GM21737 (cell line): ENCODE measurements around the gene ATG9A.
A peak's percentile ranks its signal among the peaks of the same experiment; 100 is the strongest.
"Not testable (repeated sequence)": the region's sequence is repeated elsewhere in the genome, so short reads cannot be mapped to it uniquely, and the experiment has no call there.

ENCODE experiments used
- ATAC-seq: cut with Tn5 transposase; IDR thresholded peaks from one replicate; pipeline ENCODE4 v1.9.1; 2021; ENCODE audit warnings: mild to moderate bottlenecking, moderate library complexity; ENCODE audit not compliant: unreplicated experiment

ATG9A gene

GRCh38 chr2:219207134-219207883, 22.1 kb downstream of the ATG9A start:
- no peak for ATAC-seq

DNA sequence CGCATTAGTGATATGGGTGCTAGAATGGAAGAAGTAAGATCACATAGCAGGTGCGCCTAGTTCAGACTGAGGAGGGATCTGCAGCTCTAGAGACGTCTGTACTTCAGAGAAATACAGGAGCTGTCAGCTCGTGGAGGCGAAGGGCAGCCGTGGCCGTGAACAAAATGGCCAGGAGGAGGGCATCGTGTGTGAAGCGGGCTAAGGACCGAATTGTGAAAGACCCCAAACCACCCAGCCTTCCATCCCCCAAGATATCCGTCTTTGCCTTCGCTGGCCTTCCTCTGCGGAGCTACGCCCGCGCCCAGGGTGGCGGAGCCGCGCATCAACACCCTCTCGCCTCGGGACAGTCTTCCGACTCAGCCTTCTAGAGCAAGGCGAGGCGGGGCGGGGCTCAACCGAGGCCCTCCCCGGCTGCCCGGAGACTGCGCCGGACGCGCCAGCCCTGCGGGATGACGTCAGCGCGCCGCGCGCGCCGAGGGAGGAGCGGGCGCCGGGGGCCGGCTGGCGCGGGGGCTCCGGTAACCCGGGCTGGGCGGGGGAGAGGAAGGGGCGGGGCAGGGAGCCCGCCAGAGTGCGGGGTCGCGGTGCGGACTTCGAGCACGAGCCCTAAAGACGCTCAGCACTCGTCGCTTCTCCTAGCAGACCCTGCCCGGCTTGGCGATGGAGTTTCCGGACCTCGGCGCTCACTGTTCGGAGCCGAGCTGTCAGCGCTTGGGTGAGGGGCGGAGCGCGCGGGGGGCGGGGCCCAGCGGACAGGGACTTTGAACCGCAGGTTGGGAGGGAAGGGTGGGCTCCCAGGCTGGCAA, 22.9 kb downstream of the ATG9A start, which contains the start of gene ZFAND2B:
ZFAND2B (plus strand) TSS at position 455 of the 806 bp plus-strand sequence; CDS start at position 661, 206 bp downstream.
- peak; percentile 97 for ATAC-seq

GRCh38 chr2:219205981-219206327, 23.5 kb downstream of the ATG9A start:
- ATAC-seq, result no peak

DNA sequence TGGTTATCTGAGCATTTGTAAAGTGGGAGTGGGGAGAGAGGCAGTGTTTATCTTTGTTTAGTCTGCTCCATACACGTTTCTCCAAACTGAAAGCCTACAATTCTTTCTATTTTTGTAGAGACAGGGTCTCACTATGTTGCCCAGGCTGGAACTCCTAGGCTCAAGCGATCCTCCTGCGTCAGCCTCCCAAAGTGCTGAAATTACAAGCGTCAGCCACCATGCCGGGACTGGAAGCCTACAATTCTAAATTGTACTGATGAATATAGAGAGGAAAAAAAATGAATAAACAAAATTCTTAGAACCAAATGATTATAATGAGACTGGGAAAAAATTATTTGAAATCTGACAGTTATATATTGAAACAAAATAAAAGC, 24.3 kb downstream of the ATG9A start:
- ATAC-seq, result no peak

- ATAC-seq, result no peak
Measured at GRCh38 chr2:219204425-219205164, 24.8 kb downstream of the ATG9A start.

DNA sequence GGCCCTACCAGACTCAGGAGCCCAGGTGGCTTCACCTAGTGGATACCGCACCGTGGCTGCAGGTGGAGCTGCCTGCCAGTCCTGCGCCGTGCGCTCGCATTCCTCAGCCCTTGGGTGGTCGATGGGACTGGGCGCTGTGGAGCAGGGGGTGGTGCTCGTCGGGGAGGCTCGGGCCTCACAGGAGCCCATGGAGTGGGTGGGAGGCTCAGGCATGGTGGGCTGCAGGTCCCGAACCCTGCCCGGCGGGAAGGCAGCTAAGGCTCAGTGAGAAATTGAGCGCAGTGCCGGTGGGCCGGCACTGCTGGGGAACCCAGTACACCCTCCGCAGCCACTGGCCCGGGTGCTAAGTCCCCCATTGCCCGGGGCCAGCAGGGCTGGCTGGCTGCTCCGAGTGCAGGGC, 28.1 kb downstream of the ATG9A start:
- ATAC-seq, result not testable (repeated sequence)

DNA sequence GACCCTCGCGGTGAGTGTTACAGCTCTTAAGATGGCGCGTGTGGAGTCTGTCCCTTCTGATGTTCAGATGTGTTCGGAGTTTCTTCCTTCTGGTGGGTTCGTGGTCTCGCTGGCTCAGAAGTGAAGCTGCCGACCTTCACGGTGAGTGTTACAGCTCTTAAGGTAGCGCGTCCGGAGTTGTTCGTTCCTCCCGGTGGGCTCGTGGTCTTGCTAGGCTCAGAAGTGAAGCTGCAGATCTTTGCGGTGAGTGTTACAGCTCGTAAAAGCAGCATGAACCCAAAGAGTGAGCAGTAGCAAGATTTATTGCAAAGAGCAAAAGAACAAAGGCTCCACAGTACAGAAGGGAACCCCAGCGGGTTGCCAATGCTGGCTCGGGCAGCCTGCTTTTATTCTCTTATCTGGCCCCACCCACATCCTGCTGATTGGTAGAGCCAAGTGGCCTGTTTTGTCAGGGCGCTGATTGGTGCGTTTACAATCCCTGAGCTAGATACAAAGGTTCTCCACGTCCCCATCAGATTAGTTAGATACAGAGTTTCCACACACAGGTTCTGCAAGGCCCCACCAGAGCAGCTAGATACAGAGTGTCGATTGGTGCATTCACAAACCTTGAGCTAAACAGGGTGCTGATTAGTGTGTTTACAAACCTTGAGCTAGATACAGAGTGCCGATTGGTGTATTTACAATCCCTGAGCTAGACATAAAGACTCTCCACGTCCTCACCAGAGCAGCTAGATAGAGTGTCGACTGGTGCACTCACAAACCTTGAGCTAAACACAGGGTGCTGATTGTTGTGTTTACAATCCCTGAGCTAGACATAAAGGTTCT, 28.7 kb downstream of the ATG9A start:
- not testable (repeated sequence) for ATAC-seq

GRCh38 chr2:219199470-219200211, 29.8 kb downstream of the ATG9A start:
- ATAC-seq, result no peak

GRCh38 chr2:219198974-219199373, 30.5 kb downstream of the ATG9A start:
- ATAC-seq, result no peak

DNA sequence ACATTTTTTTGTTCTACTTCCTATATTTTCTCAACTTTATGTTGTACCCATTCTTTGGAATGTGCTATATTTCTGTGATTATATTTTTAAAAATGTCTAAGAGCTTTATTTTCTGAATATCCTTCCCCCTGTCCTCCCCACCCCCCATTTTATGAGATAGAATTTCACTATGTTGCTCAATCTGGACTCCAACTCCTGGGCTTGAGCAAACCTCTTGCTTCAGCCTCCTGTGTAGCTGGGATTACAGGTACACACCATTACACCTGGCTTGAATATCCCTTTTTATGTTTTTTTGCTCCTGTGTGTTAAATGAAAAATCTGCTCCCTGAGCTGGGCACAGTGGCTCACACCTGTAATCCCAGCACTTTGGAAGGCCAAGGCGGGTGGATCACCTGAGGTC, 32.0 kb downstream of the ATG9A start:
- no peak for ATAC-seq

GRCh38 chr2:219186754-219187456, 42.5 kb downstream of the ATG9A start:
- ATAC-seq, result no peak

DNA sequence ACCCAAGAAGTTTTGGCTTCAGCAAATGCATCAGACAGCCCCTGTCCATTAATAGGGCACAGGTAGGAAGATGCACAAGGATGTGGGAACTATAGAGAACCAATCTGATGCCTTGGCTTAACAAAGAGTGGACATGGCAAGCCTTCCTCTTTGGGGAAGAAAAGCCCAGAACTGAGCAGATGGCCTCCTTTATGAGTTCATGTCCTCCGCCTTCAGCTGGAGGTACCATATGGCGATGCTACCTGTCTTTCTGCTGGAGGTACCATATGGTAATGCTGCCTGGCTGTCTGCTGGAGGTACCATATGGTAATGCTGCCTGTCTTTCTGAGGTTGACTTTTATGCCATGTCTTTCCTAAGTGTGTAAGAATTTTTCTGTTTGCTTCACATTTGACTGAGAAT, 45.3 kb downstream of the ATG9A start:
- ATAC-seq, result no peak

DNA sequence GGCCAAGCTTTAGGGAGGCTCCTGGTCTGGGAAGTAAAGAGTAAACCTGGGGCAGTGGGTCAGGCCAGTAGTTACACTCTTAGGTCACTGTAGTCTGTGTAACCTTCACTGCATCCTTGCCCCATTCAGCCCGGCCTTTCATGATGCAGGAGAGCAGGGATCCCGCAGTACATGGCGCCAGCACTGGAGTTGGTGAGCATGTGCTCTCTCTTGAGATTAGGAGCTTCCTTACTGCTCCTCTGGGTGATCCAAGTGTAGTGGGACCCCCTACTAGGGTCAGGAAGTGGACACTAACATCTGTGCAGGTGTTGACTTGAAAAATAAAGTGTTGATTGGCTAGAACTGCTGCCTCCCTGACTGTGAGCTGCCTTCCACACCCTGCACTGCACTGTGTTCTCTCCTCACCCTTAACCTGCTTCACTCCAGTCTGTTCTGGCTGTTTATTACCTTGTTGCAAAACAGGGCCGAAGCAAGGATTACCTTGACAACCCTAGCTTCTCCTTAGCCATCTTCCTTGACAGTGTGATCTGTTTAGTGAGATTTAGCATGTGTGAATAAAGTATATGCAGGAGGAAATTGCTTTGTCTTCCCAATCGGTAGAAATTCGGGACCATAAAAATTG, 46.2 kb downstream of the ATG9A start:
- no peak for ATAC-seq

DNA sequence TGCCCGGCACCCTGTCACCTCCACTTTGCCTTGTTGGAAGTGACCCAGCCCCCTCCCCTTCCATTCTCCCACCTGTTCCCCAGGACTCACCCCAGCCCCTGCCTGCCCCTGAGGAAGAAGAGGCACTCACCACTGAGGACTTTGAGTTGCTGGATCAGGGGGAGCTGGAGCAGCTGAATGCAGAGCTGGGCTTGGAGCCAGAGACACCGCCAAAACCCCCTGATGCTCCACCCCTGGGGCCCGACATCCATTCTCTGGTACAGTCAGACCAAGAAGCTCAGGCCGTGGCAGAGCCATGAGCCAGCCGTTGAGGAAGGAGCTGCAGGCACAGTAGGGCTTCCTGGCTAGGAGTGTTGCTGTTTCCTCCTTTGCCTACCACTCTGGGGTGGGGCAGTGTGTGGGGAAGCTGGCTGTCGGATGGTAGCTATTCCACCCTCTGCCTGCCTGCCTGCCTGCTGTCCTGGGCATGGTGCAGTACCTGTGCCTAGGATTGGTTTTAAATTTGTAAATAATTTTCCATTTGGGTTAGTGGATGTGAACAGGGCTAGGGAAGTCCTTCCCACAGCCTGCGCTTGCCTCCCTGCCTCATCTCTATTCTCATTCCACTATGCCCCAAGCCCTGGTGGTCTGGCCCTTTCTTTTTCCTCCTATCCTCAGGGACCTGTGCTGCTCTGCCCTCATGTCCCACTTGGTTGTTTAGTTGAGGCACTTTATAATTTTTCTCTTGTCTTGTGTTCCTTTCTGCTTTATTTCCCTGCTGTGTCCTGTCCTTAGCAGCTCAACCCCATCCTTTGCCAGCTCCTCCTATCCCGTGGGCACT, 46.9 kb downstream of the ATG9A start:
- no peak for ATAC-seq

GRCh38 chr2:219181531-219181930, 47.9 kb downstream of the ATG9A start:
- ATAC-seq, result no peak

GRCh38 chr2:219180961-219181360, 48.5 kb downstream of the ATG9A start:
- no peak for ATAC-seq

DNA sequence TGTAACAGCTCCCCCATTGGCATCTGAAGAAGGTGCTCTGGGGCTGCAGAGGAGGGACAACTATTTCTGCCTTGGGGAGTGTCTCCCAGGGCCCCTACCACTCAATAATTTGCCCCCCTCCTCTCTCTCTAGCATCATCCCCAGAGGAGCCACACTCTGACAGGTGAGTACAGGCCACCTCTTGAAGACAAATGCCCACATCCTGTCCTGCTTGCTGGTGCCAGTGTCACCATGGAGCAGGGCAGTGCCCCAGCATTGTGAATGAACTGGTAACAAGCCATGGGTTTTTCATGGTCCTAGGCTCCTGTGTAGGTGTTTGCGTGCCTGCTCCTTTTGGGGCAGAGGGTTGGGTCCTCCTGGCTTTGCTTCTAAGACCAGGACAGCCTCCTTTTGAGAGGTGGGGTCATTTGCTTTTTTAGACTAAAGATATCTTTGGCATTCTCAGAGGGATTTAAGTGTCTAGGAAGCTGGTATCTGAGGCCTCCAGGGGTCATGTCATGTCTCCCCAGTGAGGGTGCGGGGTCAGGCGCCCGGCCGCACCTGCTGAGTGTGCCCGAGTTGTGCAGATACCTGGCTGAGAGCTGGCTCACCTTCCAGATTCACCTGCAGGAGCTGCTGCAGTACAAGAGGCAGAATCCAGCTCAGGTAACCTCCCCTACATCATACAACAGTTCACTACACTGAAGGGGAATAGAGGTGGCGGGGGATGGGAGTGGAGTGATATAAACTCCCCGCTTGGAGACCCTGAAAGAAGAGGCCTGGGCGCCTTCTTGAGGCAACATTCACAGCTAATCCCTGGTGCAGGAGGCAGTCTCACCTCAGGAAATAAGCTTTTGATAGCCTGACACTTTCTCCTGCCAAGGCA, 49.6 kb downstream of the ATG9A start:
- ATAC-seq, result no peak
